ENCODE measurements around the gene FGL2.
"Not testable (repeated sequence)": the region's sequence is repeated elsewhere in the genome, so short reads cannot be mapped to it uniquely, and the experiment has no call there.

The FGL2 gene

DNA sequence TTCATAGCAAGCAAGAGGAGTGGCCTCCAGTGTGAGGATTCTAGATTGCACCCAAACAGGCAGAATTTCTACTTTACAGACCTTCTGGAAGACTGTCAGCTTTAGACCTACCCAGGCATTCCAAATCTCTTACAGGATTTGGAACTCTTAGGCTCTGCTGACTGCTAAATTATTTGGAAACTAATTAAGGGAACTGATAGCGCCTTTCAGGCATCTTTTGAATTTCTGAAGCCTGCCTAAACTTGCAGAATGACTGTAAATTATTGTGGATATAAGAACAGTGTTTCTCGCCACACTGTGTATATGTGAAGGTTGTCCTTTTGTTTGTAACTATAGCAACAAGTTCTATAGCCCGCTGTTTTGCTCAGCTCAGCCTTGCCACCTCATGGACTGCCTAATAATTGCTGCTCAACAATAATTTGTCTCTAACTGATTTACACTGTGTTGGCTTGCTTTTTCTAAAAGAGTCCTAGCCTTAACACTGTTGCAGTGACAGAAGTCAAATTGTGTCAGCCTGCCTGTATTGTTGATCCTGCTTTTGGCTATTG lies 44.6 kb downstream of the FGL2 start:
- peak in 1 of 2 donors; percentile 18 for DNase-seq

DNA sequence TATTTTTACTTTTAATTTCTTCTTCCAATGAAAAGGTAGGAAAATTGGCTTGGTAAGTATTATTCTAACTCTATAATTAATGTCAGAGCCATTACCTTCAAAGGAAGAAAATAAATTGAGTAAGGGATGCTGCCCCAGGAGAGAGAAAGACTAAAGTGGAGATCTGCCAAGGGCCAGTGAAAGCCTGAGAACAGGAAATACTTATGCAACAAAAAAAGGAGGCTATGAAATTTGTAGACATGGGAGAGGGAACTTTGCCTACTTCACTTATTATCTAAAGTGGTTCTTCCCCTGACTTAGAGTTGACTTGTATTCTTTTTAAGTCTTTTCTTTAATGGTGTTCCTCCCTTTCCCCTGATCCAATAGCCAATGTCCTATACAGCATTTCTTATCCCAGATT lies 47.4 kb downstream of the FGL2 start:
- DNase-seq, result not testable (repeated sequence)

Measured in CD4-positive, alpha-beta T cell treated with Interferon alpha-2 for 1 hour (primary cell).